Kidney capillary endothelial cell (primary cell): Measurements from ENCODE around the gene LGR6.
"Not testable (repeated sequence)": the region's sequence is repeated elsewhere in the genome, so short reads cannot be mapped to it uniquely, and the experiment has no call there.

ENCODE experiments used
- DNase-seq: peaks from one replicate; pipeline ENCODE4 v3.0.0-alpha.2; 2018; ENCODE audit warnings: low spot score

LGR6 gene

GRCh38 chr1:202159534-202160371 is 33.8 kb upstream of the LGR6 start:
- DNase-seq = no peak

- peak; percentile 45 for DNase-seq
These were observed 33.1 kb upstream of the LGR6 start, which contains the start of gene PTPN7 for GRCh38 chr1:202160377-202160940. Gene PTPN7 (minus strand): TSS chr1:202160602. CDS start chr1:202159402, 1,200 bp downstream.

- no peak for DNase-seq
These were observed 32.2 kb upstream of the LGR6 start for GRCh38 chr1:202161151-202162046.

- no peak for DNase-seq
These were observed 31.6 kb upstream of the LGR6 start for GRCh38 chr1:202162047-202162417.

GRCh38 chr1:202162418-202163280 is 30.9 kb upstream of the LGR6 start:
- DNase-seq = no peak

GRCh38 chr1:202163281-202164270 is 30.0 kb upstream of the LGR6 start:
- no peak for DNase-seq

GRCh38 chr1:202164271-202165037 is 29.1 kb upstream of the LGR6 start:
- DNase-seq = no peak

GRCh38 chr1:202165267-202165941 is 28.2 kb upstream of the LGR6 start:
- DNase-seq = no peak

GRCh38 chr1:202165942-202166843 is 27.4 kb upstream of the LGR6 start:
- DNase-seq = no peak

- not testable (repeated sequence) for DNase-seq
These were observed 26.5 kb upstream of the LGR6 start for GRCh38 chr1:202167054-202167453.

- no peak for DNase-seq
These were observed 25.7 kb upstream of the LGR6 start for GRCh38 chr1:202167708-202168415.

- DNase-seq = no peak
These were observed 24.7 kb upstream of the LGR6 start for GRCh38 chr1:202168861-202169260.

GRCh38 chr1:202170726-202171125 is 22.9 kb upstream of the LGR6 start:
- DNase-seq = no peak

GRCh38 chr1:202171292-202172014 is 22.1 kb upstream of the LGR6 start:
- DNase-seq = no peak

GRCh38 chr1:202172015-202172355 is 21.6 kb upstream of the LGR6 start:
- no peak for DNase-seq

- DNase-seq = no peak
These were observed 19.6 kb upstream of the LGR6 start for GRCh38 chr1:202173993-202174392.
